Activated CD8-positive, alpha-beta memory T cell treated with anti-CD3 and anti-CD28 coated beads, Interleukin-2, amount 50 U/mL, for 4 hours (primary cell): ENCODE data around the gene NRG2.
A peak's percentile ranks its signal among the peaks of the same experiment; 100 is the strongest.

ENCODE experiments used
- DNase-seq: peaks from one replicate; pipeline ENCODE4 v3.0.0-alpha.2; 2020

Gene NRG2

GRCh38 chr5:140042643-140043507 is at the start of gene NRG2:
NRG2 (minus strand) TSS chr5:140043299.
- DNase-seq: peak; percentile 61

DNA sequence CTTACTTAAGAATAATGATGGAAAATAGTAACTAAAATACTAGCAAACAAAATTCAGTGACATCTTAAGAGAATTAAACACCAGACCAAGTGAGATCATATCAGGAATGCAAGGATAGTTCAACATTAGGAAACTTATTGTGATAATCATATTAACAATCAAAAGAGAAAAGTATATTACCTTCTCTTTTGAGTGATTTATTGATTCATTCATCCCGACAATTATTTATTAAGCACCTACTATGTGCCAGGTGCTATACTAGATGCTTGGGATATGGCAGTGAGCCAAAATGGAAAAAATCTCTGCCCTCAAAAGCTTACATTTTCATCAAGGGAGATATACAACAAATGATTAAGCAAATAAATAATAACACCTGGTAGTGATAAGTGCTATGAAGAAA is 47.2 kb upstream of the NRG2 start:
- DNase-seq: no peak

- DNase-seq: no peak
Measured at GRCh38 chr5:140084541-140084940, 41.4 kb upstream of the NRG2 start.

DNA sequence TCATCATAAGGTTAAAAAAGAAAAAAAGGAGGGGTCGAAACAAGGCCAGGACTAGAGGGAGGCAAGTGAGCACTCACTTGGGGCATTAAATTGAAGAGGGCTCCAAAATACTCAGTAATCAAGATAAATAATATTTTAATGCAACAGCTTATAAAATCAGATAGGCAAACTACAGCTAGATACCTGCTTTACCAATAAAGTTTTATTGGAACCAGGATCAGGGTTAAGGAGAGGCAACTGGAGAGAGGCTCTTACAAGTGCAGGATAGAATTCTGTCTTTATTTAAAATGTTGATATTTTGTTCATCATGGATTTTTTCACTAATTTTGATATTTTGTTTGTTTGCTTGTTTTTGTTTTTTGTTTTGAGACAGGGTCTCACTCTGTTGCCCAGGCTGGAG is 40.6 kb upstream of the NRG2 start:
- no peak for DNase-seq

GRCh38 chr5:140083120-140083519 is 40.0 kb upstream of the NRG2 start:
- no peak for DNase-seq

DNA sequence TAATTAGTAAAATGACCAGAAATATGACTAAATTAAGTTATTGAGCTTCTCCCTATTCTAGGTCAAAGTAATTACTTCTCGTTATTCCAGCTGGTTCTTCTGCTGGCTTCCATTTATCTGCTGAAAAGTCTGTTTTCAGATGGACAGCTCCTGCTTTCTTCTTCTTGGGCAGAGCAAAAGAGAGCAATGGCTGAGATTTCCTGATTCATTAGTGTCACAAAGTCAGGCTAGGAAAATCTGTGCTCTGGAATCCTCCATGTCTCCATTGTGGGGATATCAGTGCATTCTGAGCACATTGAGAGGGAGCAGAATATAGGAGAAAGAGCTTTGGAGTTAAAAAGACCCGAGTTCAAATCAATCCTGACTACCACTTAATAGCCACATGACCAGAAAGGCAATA is 33.7 kb upstream of the NRG2 start:
- no peak for DNase-seq

DNA sequence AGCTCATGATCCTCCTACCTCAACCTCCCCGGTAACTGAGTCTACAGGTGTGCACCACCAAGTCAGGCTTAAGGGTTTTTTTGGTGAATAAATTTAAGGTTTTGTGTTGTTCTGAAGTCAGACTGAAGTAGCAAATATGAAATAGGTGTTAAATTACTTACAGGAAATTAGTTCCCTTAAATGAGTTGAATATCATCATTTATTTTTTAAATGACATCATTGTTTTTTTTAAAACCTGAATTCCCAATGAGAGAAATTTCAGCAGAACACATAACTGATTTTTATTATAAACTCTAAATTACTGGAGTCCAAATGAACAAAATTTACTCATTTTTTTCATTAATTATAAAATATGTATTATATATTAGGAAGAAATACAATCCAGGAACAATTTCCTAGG is 33.0 kb upstream of the NRG2 start:
- no peak for DNase-seq

DNA sequence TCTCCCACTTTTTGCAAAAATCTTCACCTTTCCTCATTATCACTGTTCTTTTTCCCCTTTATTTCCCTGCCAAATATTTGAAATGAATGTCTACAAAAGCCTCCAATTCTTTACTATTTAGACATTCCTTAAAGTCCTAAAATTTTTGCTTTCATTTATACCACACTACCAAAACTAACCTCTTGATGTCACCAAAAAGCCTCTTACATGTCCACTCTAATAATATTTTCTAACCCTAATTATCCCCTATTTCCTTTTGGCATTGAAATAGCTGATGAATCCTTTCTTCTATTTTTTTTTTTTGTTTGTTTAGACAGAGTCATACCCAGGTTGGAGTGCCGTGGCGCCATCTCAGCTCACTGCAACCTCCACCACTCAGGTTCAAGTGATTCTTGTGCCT is 32.3 kb upstream of the NRG2 start:
- no peak for DNase-seq

- no peak for DNase-seq
Measured at GRCh38 chr5:140073296-140073695, 30.2 kb upstream of the NRG2 start.

GRCh38 chr5:140072812-140073211 is 29.7 kb upstream of the NRG2 start:
- no peak for DNase-seq

DNA sequence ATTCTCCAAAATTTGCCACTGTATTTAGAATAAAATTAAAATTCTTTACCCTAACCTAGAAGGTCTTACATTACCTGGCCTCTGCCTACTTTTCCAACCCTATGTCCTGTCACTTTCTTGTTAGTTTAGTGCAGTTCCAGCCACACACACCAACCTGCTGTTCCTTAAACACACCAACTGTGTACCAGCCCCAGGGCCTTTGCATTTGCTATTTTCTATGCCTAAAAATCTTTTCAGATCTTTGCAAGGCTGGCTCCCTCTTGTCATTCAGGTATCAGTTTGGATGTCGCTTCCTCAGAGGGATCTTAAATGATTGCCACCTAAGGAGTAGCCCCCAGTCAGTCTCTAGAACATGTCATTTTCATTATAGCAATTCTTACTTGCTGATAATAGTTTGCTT is 17.7 kb upstream of the NRG2 start:
- no peak for DNase-seq

DNA sequence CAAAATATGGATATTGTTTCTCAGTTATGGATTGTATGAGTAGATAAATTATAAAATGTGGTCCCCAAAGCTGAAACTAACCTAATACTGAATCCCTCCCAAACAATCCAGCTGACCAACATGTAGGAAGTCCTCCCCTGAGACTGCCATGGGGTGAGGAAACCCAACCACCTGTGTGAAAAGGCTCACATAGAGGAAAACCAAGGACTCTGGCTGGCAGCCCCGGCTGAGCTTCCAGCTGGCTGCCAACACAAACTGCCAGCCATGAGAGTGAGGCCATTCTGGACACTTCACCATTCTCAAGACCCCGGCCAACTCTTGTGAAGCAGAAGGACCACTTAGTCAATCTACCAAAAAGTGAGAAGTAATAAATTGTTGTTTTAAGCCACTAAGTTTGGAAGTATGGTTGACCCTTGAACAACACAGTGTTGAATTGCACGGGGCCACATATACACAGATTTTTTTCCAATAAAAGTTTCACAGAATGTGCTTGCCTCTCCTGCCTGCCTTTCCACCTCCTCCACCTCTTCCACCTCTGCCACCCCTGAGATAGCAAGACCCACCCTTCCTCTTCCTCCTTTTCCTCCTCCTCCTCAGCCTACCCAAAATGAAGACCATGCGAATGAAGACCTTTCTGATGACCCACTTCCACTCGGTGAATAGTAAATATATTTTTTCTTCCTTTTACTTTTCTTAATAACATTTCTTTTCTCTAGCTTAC is 15.3 kb upstream of the NRG2 start:
- no peak for DNase-seq

DNA sequence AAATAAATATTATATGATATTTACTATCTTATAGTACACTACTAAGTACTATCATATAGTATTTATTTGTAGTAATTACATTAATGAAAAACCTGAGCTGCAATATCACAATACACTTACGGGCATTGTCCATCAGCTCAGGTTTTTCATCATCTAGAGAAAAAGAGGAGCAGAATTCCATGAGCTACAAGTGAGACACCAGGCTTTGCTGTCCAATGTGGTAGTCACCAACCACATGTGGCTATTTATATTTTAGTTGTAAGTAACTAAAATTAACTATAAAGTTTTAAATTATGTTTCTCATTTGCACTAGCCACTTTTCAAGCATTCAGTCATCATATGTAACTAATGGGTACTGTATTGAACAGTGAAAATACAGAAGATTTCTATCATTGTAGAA is 13.8 kb upstream of the NRG2 start:
- no peak for DNase-seq

- DNase-seq: no peak
Measured at GRCh38 chr5:140055152-140055551, 12.1 kb upstream of the NRG2 start.

DNA sequence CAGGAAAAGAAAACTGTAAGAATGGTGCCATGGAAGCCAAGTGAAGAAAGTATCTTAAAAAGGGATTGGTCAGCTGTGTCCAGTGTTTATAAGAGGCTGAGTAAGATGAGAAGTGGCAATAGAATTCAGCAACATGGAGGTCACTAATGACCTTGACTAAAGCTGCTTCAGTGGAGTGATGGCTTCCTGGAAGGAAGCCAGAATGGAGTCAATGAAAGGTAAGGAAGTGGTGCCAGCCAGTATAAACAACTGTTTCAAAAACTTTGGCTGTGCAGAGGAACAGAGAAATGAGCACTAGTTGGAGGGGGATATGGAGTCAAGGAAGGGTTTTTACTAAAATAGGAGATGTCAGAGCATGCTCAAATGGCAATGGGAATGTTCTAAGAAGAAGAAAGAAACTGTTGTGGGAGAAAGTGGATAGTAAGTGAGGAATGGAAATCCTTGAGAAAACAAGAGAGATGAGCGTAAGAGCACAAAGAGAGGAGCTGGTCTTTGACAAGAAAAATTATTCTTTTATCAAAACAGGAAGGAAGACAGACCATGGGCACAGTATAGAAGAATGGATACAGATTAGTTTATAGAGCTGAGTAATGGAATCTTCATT is 11.1 kb upstream of the NRG2 start:
- no peak for DNase-seq

DNA sequence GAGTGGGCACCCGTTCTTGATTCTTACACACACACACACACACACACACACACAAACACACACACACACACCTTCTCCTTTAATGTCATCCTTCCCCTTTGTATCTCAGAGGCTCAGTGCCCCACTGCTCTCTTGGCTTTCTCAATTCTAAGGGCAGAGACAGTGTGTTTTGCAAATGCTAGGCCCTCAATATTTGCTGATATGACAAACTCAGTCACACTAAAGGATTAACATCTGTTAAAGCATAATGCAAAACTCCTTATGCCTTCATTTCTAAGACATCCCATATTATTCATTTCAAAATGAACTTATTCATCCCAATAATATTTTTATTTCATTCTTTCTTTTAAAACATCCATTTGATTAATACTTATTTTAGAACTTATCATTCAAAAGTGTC is 8.9 kb upstream of the NRG2 start:
- DNase-seq: no peak

GRCh38 chr5:140049713-140050112 is 6.6 kb upstream of the NRG2 start:
- DNase-seq: no peak

GRCh38 chr5:140049205-140049604 is 6.1 kb upstream of the NRG2 start:
- no peak for DNase-seq

GRCh38 chr5:140044041-140044440 is 942 bp upstream of the NRG2 start:
- no peak for DNase-seq

GRCh38 chr5:140043508-140043872 is 391 bp upstream of the NRG2 start:
- no peak for DNase-seq

- DNase-seq: no peak
Measured at GRCh38 chr5:140042393-140042642, 781 bp downstream of the NRG2 start.

- DNase-seq: no peak
Measured at GRCh38 chr5:140041492-140042392, 1.4 kb downstream of the NRG2 start.

DNA sequence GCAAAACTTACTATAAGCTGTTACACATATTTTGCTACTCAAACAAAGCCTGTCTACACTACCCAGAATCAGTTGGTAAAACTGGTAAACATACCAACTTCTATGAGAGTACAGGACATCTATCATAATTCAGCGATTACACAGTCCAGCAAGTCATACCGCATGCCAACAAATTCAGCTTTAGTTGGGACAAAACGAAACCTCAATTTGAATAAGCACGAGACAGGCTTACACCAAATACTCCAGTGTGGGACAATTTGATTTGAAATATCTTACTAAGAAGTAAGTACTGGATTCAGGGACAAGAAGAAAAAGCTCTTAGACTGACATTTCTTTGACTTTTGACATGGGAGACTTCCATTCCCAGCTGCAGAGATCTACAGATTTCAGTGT is 2.0 kb downstream of the NRG2 start:
- DNase-seq: no peak
